Vagina (tissue), 2 donors: Measurements from ENCODE around the gene SEMA3E.

Experiments used
- POLR2A ChIP-seq, 2 donors: fragments of 450-650 bp; IDR thresholded peaks; one replicate each; pipeline ENCODE4 v1.6.1; 2017; ENCODE audit warnings: antibody characterized with exemption in 2 of 2, mild to moderate bottlenecking in 2 of 2, moderate library complexity in 2 of 2
- POLR2AphosphoS5 ChIP-seq, 2 donors: sonication (generic); formaldehyde crosslinking; IDR thresholded peaks; one replicate each; pipeline ENCODE4 v1.9.0; 2017; ENCODE audit warnings: antibody characterized with exemption in 2 of 2, mild to moderate bottlenecking in 2 of 2, low read depth in 1 of 2; ENCODE audit not compliant: insufficient read depth in 1 of 2
- TF ChIP-seq, protein P1 (sequence below), 3 experiments: fragments of 450-650 bp in 2 of 3; fragments of 200-600 bp in 1 of 3; sonication (generic) in 1 of 3; IDR thresholded peaks; one replicate each; pipeline ENCODE4 v1.5.1; 2017 to 2019; ENCODE audit warnings: antibody characterized with exemption in 3 of 3, mild to moderate bottlenecking in 2 of 3, moderate library complexity in 2 of 3

DNA sequence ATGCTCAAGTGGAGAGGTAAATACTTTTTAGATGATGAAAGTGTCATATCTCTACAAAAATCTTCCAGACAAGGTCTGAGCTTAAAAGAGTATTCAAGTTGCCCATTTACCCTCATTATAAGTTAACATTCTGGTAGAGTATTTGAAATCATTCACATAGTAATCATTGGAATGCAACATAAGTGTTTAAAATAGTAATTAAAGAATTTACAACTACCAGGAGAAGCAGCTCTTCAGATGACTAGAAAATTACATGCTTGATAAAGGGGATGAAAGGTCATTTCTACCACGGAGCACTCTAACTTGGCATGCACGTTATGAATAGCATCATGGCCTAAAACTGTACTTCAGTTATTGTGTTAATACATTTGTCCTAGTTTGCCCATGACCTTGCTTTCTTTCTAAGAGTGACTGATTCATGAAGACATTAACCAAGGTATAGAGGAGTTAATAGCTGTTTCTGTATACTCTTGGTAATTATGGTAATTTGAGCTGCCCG is 120.0 kb downstream of the SEMA3E start:
- TF ChIP-seq, protein P1, sequence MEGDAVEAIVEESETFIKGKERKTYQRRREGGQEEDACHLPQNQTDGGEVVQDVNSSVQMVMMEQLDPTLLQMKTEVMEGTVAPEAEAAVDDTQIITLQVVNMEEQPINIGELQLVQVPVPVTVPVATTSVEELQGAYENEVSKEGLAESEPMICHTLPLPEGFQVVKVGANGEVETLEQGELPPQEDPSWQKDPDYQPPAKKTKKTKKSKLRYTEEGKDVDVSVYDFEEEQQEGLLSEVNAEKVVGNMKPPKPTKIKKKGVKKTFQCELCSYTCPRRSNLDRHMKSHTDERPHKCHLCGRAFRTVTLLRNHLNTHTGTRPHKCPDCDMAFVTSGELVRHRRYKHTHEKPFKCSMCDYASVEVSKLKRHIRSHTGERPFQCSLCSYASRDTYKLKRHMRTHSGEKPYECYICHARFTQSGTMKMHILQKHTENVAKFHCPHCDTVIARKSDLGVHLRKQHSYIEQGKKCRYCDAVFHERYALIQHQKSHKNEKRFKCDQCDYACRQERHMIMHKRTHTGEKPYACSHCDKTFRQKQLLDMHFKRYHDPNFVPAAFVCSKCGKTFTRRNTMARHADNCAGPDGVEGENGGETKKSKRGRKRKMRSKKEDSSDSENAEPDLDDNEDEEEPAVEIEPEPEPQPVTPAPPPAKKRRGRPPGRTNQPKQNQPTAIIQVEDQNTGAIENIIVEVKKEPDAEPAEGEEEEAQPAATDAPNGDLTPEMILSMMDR (IDR thresholded peaks at IDR 0.05): no peak
- TF ChIP-seq POLR2AphosphoS5 (IDR thresholded peaks at IDR 0.05; ENCODE audit: insufficient read depth in 1 of 2, low read depth in 1 of 2): no peak
- no peak for TF ChIP-seq POLR2A (IDR thresholded peaks at IDR 0.05)
